SK-N-SH treated with all-trans-retinoic acid at 6 μM for 48 hours (cell line): ENCODE data around the gene ADAM19.

Experiments
- CSRNP3 ChIP-seq: fragments of 250-450 bp; sonication (Bioruptor Pico); IDR thresholded peaks from 2 replicates; pipeline ENCODE4 v1.5.1; 2021; ENCODE audit warnings: mild to moderate bottlenecking, moderate library complexity
- TCF4 ChIP-seq: fragments of 250-450 bp; sonication (Bioruptor Pico); IDR thresholded peaks from 2 replicates; pipeline ENCODE4 v1.8.0; 2021; ENCODE audit warnings: mild to moderate bottlenecking, moderate library complexity, borderline replicate concordance
- ZC3H10 ChIP-seq: fragments of 250-450 bp; sonication (Bioruptor Pico); IDR thresholded peaks from 2 replicates; pipeline ENCODE4 v1.5.1; 2021; ENCODE audit warnings: mild to moderate bottlenecking, moderate library complexity
- ZNF565 ChIP-seq: fragments of 450-650 bp; formaldehyde crosslinking; conservative IDR thresholded peaks from 2 replicates; pipeline ENCODE4 v1.5.0; 2020; ENCODE audit warnings: low read depth, mild to moderate bottlenecking, moderate library complexity
- TF ChIP-seq, protein P1 (sequence below): fragments of 250-450 bp; sonication (Bioruptor Pico); IDR thresholded peaks from 2 replicates; pipeline ENCODE4 v1.5.1; 2020; ENCODE audit warnings: low read depth, mild to moderate bottlenecking, moderate library complexity

DNA sequence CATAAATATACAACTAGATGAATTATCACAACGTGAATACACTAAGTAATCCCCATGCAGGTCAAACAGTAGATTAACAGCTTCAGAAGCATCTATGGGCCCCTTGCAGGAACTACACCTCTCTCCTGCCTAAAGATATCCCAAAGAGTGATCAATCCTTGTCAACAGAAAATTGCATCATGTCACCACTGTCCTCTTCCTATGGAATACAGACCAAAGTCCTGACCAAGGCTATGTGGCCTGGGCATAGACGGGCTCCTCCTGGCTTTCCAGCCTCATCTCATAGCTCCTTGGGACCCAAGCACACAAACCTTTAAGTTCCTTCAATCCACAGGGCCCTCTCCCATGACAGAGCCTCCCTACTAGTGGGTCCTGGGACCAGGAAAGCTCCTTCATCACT is 90.2 kb downstream of the ADAM19 start:
- no peak for TF ChIP-seq ZNF565 (CRISPR knock-in tag)
- TF ChIP-seq TCF4, result no peak
- TF ChIP-seq, protein P1, sequence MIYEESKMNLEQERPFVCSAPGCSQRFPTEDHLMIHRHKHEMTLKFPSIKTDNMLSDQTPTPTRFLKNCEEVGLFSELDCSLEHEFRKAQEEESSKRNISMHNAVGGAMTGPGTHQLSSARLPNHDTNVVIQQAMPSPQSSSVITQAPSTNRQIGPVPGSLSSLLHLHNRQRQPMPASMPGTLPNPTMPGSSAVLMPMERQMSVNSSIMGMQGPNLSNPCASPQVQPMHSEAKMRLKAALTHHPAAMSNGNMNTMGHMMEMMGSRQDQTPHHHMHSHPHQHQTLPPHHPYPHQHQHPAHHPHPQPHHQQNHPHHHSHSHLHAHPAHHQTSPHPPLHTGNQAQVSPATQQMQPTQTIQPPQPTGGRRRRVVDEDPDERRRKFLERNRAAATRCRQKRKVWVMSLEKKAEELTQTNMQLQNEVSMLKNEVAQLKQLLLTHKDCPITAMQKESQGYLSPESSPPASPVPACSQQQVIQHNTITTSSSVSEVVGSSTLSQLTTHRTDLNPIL (CRISPR knock-in tag), result no peak
- TF ChIP-seq CSRNP3 (CRISPR knock-in tag), result no peak
- no peak for TF ChIP-seq ZC3H10
